Activated CD4-positive, alpha-beta T cell treated with anti-CD3 and anti-CD28 coated beads for 24 hours (primary cell): ENCODE results near the gene PHC2.

Experiments
- DNase-seq, 2 donors: peaks; one replicate each; pipeline ENCODE4 v3.0.0-alpha.2; 2020; ENCODE audit warnings: low read depth in 2 of 2

PHC2 gene

GRCh38 chr1:33369764-33370163, 61.1 kb downstream of the PHC2 start:
- DNase-seq, result no peak

DNA sequence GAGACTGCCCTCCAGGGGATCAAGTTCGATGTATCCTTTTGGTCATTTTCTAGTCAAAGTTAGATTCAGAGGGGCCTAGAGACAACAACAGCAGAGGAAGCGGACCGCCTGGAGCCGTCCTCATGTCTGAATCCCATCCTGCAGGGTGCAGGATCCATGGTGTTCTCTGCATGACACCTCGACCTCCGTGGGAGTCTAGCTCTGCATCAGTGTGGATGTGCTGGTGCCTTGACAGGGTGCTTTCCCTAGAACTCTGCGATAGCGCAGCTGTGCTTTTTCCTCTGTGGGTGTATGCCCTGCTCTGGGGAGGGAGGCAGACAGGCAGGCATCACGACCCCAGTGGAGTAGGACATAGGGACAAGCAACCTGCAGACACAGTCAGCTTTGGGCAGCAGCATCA, 61.8 kb downstream of the PHC2 start:
- DNase-seq, result no peak

DNA sequence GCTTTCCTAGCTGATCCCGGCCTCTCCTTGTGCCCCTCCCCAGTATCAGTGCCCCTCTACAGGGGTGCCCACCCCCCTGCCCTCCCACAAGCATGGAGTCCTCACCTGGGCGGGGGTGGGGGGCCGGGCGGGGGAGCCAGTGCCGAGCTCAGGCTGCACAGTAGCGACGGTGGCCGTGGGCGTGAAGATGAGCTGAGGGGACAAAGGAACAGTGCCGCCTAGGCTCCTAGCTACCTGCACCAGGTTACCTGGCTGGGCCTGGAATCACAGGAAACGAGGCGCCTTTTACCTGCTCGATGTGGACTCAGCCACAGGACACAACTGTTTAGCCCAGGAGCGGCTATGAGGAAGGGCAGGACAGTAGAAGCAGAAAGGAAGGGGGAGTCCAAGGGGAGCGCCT, 62.5 kb downstream of the PHC2 start:
- no peak for DNase-seq

GRCh38 chr1:33367485-33368405, 63.1 kb downstream of the PHC2 start:
- peak; percentile 82 to 86 for DNase-seq

GRCh38 chr1:33366762-33367484, 64.0 kb downstream of the PHC2 start:
- no peak for DNase-seq

DNA sequence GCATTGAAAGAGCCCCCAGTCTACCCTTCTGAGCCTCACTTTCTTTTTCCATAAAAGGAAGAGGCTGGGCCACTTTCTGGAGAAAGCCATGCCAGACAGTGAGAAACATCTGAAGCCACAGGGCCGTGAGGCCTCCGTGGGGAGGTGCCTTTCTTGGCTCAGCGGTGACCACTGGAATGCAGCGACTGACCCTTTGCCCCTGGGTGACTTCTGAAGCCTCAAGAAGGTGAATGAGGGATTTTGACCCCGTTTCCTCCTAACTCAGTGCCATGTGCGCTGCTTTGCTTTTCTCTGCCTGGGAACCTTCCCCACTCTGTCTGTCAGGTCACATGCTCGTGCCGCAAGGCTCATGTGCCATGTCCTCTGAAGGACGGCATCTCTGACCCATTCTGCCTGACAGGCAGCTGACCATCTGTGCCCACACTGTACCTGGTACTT, 65.3 kb downstream of the PHC2 start:
- DNase-seq, result no peak

DNA sequence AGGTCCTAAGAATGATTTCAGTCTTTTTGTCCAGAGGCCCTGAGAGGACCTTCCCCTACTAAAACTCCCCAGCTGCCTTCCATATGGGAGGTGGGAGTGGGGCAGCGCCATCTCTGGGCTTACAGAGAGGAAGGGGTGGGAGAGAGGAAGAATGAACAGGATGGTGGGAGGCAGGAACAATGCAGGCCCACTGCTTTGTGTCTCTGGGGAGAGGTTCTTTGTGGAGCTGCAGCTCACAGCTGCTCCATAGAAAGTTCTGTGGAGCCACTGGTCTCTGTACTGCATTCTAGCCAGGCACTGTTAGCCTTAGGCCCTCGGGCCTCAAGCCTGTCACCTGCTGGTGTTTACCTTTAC, 66.4 kb downstream of the PHC2 start:
- no peak for DNase-seq

GRCh38 chr1:33363470-33363861, 67.4 kb downstream of the PHC2 start:
- DNase-seq, result no peak

GRCh38 chr1:33363021-33363420, 67.9 kb downstream of the PHC2 start:
- DNase-seq, result no peak

GRCh38 chr1:33361532-33362235, 69.2 kb downstream of the PHC2 start:
- DNase-seq, result no peak

- DNase-seq, result no peak
Observed at GRCh38 chr1:33360367-33360766, 70.5 kb downstream of the PHC2 start.

GRCh38 chr1:33359931-33360330, 71.0 kb downstream of the PHC2 start:
- DNase-seq, result no peak

GRCh38 chr1:33358795-33359503, 71.9 kb downstream of the PHC2 start:
- DNase-seq, result no peak

GRCh38 chr1:33358114-33358794, 72.6 kb downstream of the PHC2 start:
- DNase-seq, result no peak

DNA sequence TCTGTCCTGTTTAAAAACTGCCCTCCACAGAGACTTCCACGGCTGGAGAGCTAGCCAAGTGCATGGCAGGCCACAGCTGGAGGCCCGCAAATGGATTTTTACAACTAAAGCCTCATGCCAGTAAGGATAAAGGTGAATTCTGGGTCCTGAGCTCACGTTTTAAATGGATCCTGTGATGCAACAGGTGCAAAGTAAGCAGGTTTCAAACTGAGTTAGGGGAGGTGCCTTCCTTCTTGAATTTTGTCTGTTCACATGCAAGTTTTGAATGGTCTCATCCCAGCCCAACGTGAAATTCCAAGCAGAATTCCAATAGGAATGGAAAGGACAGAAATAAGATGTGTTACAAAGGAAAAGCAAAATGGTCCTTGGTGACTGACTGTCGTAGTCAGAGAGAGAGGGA, 73.8 kb downstream of the PHC2 start:
- no peak for DNase-seq

- DNase-seq, result no peak
Observed at GRCh38 chr1:33354707-33355316, 76.1 kb downstream of the PHC2 start.

GRCh38 chr1:33353531-33353930, 77.4 kb downstream of the PHC2 start:
- no peak for DNase-seq

DNA sequence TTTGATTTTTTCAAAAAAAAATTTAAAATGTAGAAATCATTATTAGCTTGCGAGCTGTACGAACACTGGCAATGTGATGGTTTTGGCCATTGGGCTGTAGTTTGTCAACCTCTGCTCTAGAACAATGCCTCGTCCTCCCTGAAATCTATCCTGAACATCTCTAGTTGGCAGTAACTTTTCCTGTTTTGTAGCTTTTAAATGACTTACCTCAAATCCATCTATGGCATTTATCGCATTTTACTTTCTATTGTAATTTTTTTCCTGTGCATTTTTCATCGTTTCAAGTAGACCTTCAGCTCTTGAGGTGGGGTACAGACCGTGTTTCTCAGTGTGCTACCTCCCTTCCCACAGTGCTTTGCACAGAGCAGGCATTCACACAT, 79.6 kb downstream of the PHC2 start:
- DNase-seq, result no peak

GRCh38 chr1:33350611-33351280, 80.1 kb downstream of the PHC2 start:
- DNase-seq, result no peak
